SK-N-SH treated with all-trans-retinoic acid at 6 μM for 48 hours (cell line): Measurements from ENCODE around the gene DHRS13.

Experiments used
- ATAC-seq: fragments of 200-7000 bp; cut with Tn5 transposase; 3 replicates; pipeline ENCODE4 v1.9.1; 2020; ENCODE audit warnings: mild to moderate bottlenecking, moderate library complexity
- ARNTL ChIP-seq: fragments of 450-650 bp; formaldehyde crosslinking; IDR thresholded peaks from 2 replicates; pipeline ENCODE4 v1.5.0; 2020; ENCODE audit warnings: low read depth, mild to moderate bottlenecking, moderate library complexity, borderline replicate concordance
- BACH2 ChIP-seq: fragments of 250-450 bp; sonication (Bioruptor Pico); IDR thresholded peaks from 2 replicates; pipeline ENCODE4 v1.9.0; 2021; ENCODE audit warnings: mild to moderate bottlenecking, borderline replicate concordance
- CSDC2 ChIP-seq: fragments of 250-450 bp; sonication (Bioruptor Pico); IDR thresholded peaks from 2 replicates; pipeline ENCODE4 v1.5.0; 2020; ENCODE audit warnings: mild to moderate bottlenecking, moderate library complexity
- ESRRG ChIP-seq: fragments of 250-450 bp; sonication (Bioruptor Pico); IDR thresholded peaks from 2 replicates; pipeline ENCODE4 v1.6.1; 2021; ENCODE audit warnings: mild to moderate bottlenecking
- GLIS3 ChIP-seq: fragments of 250-450 bp; sonication (Bioruptor Pico); IDR thresholded peaks from 2 replicates; pipeline ENCODE4 v1.5.0; 2020; ENCODE audit warnings: mild to moderate bottlenecking, moderate library complexity
- ISL1 ChIP-seq: fragments of 250-450 bp; sonication (Bioruptor Pico); IDR thresholded peaks from 2 replicates; pipeline ENCODE4 v2.1.2; 2022; ENCODE audit warnings: mild to moderate bottlenecking, moderate library complexity
- OSR1 ChIP-seq: fragments of 250-450 bp; sonication (Bioruptor Pico); IDR thresholded peaks from 2 replicates; pipeline ENCODE4 v1.8.0; 2022; ENCODE audit warnings: moderate library complexity, mild to moderate bottlenecking, inconsistent platforms
- PPARA ChIP-seq: fragments of 250-450 bp; sonication (Bioruptor Pico); IDR thresholded peaks from 2 replicates; pipeline ENCODE4 v1.5.0; 2020; ENCODE audit warnings: mild to moderate bottlenecking, borderline replicate concordance
- RARB ChIP-seq: fragments of 250-450 bp; sonication (Bioruptor Pico); IDR thresholded peaks from 2 replicates; pipeline ENCODE4 v1.8.0; 2021; ENCODE audit warnings: mild to moderate bottlenecking, moderate library complexity
- SNAI2 ChIP-seq: fragments of 250-450 bp; sonication (Bioruptor Pico); IDR thresholded peaks from 2 replicates; pipeline ENCODE4 v1.5.0; 2020; ENCODE audit warnings: mild to moderate bottlenecking, moderate library complexity
- TCF4 ChIP-seq: fragments of 250-450 bp; sonication (Bioruptor Pico); IDR thresholded peaks from 2 replicates; pipeline ENCODE4 v1.8.0; 2021; ENCODE audit warnings: mild to moderate bottlenecking, moderate library complexity, borderline replicate concordance
- TOX ChIP-seq: fragments of 250-450 bp; sonication (Bioruptor Pico); IDR thresholded peaks from 2 replicates; pipeline ENCODE4 v1.8.0; 2021; ENCODE audit warnings: mild to moderate bottlenecking, moderate library complexity, borderline replicate concordance
- ZC3H10 ChIP-seq: fragments of 250-450 bp; sonication (Bioruptor Pico); IDR thresholded peaks from 2 replicates; pipeline ENCODE4 v1.5.1; 2021; ENCODE audit warnings: mild to moderate bottlenecking, moderate library complexity
- ZFP3 ChIP-seq: fragments of 250-450 bp; sonication (Bioruptor Pico); IDR thresholded peaks from 2 replicates; pipeline ENCODE4 v1.5.0; 2020; ENCODE audit warnings: mild to moderate bottlenecking, moderate library complexity
- ZFP30 ChIP-seq: fragments of 450-650 bp; formaldehyde crosslinking; IDR thresholded peaks from 2 replicates; pipeline ENCODE4 v1.5.0; 2022; ENCODE audit warnings: mild to moderate bottlenecking, moderate library complexity
- ZNF565 ChIP-seq: fragments of 450-650 bp; formaldehyde crosslinking; conservative IDR thresholded peaks from 2 replicates; pipeline ENCODE4 v1.5.0; 2020; ENCODE audit warnings: low read depth, mild to moderate bottlenecking, moderate library complexity
- ZNF70 ChIP-seq: fragments of 450-650 bp; formaldehyde crosslinking; IDR thresholded peaks from 2 replicates; pipeline ENCODE4 v1.5.0; 2020; ENCODE audit warnings: mild to moderate bottlenecking, moderate library complexity
- ZNF8 ChIP-seq: fragments of 450-650 bp; formaldehyde crosslinking; IDR thresholded peaks from 2 replicates; pipeline ENCODE4 v1.5.0; 2020; ENCODE audit warnings: mild to moderate bottlenecking, moderate library complexity
- TF ChIP-seq, protein P1 (sequence below): fragments of 250-450 bp; sonication (Bioruptor Pico); IDR thresholded peaks from 2 replicates; pipeline ENCODE4 v1.8.0; 2020; ENCODE audit warnings: mild to moderate bottlenecking, moderate library complexity, borderline replicate concordance
- TF ChIP-seq, protein P2 (sequence below): fragments of 250-450 bp; sonication (Bioruptor Pico); IDR thresholded peaks from 2 replicates; pipeline ENCODE4 v1.5.1; 2021; ENCODE audit warnings: mild to moderate bottlenecking, moderate library complexity
- TF ChIP-seq, protein P3 (sequence below): fragments of 250-450 bp; sonication (Bioruptor Pico); IDR thresholded peaks from 2 replicates; pipeline ENCODE4 v1.5.0; 2020; ENCODE audit warnings: mild to moderate bottlenecking, moderate library complexity
- TF ChIP-seq, protein P4 (sequence below): fragments of 250-450 bp; sonication (Bioruptor Pico); IDR thresholded peaks from 2 replicates; pipeline ENCODE4 v1.8.0; 2021; ENCODE audit warnings: low read depth, mild to moderate bottlenecking, moderate library complexity, borderline replicate concordance
- TF ChIP-seq, protein P5 (sequence below): fragments of 250-450 bp; sonication (Bioruptor Pico); IDR thresholded peaks from 2 replicates; pipeline ENCODE4 v1.5.1; 2020; ENCODE audit warnings: low read depth, mild to moderate bottlenecking, moderate library complexity

DHRS13 gene

DNA sequence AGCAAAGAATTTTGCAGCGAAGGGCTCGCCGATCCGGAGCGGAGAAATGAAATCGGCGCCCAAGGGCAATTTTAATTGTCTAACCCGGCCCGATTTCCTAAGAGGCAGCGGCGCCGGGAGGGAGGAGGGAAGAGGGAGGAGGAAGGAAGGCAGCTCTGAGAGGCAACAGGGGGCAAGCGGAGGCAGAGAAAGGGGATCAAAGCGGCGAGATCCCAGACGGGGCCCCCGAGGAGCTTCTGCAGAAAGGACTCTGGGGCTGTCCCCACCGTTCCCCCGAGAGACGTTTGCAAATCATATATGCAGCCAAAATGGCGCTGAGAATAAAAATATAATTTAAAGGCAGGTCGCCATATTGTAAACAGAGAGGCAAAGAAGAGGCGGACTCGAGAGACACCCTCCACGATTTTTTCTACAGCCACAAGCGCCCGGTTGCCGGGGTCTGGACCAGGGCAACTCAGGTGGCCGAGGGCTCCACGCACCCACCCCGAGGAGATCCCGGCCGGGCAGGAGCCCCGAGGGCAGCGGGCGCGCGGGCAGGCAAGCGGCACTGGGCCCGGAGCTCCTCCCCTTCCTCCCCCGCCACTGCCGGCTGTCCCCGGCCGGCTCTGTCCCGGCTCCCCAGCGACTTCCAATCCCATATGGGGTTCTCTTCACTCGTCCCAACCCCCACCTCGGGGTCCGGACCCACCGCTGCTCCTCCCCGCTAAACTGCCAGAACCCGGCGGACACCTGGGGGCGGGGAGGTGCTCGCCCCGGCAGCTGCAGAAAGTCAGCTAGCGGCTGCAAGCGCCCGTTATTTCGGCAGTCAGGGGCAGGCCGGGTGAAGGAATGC, 46.5 kb upstream of the DHRS13 start (continued):
- TF ChIP-seq ZNF565: no peak
- TF ChIP-seq ZNF8 (CRISPR knock-in tag): no peak
- no peak for TF ChIP-seq CSDC2
- no peak for TF ChIP-seq TCF4
- TF ChIP-seq TOX (CRISPR knock-in tag): no peak
- TF ChIP-seq ZNF70 (CRISPR knock-in tag): no peak
- no peak for TF ChIP-seq ZFP3

DNA sequence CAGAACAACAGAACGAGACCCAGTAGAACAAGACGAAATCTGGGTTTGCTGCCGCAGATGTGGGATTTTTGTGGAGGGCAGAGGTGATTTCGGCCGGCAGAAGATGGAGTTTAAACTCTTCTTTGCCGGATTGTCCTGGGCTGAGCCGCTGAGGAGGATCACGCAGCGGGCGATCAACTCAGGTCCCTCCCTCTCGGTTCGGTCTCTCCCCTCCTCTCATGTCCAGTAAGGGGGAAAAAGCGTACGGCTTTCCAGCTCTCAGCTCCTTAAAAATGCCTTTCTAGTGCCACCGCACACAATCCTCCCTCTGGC, 46.0 kb upstream of the DHRS13 start:
- no peak for ATAC-seq
- TF ChIP-seq, protein P1, sequence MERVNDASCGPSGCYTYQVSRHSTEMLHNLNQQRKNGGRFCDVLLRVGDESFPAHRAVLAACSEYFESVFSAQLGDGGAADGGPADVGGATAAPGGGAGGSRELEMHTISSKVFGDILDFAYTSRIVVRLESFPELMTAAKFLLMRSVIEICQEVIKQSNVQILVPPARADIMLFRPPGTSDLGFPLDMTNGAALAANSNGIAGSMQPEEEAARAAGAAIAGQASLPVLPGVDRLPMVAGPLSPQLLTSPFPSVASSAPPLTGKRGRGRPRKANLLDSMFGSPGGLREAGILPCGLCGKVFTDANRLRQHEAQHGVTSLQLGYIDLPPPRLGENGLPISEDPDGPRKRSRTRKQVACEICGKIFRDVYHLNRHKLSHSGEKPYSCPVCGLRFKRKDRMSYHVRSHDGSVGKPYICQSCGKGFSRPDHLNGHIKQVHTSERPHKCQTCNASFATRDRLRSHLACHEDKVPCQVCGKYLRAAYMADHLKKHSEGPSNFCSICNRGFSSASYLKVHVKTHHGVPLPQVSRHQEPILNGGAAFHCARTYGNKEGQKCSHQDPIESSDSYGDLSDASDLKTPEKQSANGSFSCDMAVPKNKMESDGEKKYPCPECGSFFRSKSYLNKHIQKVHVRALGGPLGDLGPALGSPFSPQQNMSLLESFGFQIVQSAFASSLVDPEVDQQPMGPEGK (CRISPR knock-in tag): no peak
- TF ChIP-seq ESRRG (CRISPR knock-in tag): no peak
- TF ChIP-seq ZFP3: no peak
- TF ChIP-seq, protein P2, sequence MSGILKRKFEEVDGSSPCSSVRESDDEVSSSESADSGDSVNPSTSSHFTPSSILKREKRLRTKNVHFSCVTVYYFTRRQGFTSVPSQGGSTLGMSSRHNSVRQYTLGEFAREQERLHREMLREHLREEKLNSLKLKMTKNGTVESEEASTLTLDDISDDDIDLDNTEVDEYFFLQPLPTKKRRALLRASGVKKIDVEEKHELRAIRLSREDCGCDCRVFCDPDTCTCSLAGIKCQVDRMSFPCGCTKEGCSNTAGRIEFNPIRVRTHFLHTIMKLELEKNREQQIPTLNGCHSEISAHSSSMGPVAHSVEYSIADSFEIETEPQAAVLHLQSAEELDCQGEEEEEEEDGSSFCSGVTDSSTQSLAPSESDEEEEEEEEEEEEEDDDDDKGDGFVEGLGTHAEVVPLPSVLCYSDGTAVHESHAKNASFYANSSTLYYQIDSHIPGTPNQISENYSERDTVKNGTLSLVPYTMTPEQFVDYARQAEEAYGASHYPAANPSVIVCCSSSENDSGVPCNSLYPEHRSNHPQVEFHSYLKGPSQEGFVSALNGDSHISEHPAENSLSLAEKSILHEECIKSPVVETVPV (CRISPR knock-in tag): no peak
- TF ChIP-seq ZC3H10 (CRISPR knock-in tag): no peak
- TF ChIP-seq CSDC2: no peak
- TF ChIP-seq RARB (CRISPR knock-in tag): no peak
- TF ChIP-seq ZNF565: no peak
- TF ChIP-seq, protein P3, sequence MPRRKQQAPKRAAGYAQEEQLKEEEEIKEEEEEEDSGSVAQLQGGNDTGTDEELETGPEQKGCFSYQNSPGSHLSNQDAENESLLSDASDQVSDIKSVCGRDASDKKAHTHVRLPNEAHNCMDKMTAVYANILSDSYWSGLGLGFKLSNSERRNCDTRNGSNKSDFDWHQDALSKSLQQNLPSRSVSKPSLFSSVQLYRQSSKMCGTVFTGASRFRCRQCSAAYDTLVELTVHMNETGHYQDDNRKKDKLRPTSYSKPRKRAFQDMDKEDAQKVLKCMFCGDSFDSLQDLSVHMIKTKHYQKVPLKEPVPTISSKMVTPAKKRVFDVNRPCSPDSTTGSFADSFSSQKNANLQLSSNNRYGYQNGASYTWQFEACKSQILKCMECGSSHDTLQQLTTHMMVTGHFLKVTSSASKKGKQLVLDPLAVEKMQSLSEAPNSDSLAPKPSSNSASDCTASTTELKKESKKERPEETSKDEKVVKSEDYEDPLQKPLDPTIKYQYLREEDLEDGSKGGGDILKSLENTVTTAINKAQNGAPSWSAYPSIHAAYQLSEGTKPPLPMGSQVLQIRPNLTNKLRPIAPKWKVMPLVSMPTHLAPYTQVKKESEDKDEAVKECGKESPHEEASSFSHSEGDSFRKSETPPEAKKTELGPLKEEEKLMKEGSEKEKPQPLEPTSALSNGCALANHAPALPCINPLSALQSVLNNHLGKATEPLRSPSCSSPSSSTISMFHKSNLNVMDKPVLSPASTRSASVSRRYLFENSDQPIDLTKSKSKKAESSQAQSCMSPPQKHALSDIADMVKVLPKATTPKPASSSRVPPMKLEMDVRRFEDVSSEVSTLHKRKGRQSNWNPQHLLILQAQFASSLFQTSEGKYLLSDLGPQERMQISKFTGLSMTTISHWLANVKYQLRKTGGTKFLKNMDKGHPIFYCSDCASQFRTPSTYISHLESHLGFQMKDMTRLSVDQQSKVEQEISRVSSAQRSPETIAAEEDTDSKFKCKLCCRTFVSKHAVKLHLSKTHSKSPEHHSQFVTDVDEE (CRISPR knock-in tag): no peak
- TF ChIP-seq ZFP30 (CRISPR knock-in tag): no peak
- no peak for TF ChIP-seq BACH2 (CRISPR knock-in tag)
- no peak for TF ChIP-seq TOX (CRISPR knock-in tag)
- no peak for TF ChIP-seq ARNTL (CRISPR knock-in tag)
- TF ChIP-seq, protein P4, sequence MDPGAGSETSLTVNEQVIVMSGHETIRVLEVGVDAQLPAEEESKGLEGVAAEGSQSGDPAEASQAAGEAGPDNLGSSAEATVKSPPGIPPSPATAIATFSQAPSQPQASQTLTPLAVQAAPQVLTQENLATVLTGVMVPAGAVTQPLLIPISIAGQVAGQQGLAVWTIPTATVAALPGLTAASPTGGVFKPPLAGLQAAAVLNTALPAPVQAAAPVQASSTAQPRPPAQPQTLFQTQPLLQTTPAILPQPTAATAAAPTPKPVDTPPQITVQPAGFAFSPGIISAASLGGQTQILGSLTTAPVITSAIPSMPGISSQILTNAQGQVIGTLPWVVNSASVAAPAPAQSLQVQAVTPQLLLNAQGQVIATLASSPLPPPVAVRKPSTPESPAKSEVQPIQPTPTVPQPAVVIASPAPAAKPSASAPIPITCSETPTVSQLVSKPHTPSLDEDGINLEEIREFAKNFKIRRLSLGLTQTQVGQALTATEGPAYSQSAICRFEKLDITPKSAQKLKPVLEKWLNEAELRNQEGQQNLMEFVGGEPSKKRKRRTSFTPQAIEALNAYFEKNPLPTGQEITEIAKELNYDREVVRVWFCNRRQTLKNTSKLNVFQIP (CRISPR knock-in tag): no peak
- TF ChIP-seq SNAI2 (CRISPR knock-in tag): no peak
- TF ChIP-seq, protein P5, sequence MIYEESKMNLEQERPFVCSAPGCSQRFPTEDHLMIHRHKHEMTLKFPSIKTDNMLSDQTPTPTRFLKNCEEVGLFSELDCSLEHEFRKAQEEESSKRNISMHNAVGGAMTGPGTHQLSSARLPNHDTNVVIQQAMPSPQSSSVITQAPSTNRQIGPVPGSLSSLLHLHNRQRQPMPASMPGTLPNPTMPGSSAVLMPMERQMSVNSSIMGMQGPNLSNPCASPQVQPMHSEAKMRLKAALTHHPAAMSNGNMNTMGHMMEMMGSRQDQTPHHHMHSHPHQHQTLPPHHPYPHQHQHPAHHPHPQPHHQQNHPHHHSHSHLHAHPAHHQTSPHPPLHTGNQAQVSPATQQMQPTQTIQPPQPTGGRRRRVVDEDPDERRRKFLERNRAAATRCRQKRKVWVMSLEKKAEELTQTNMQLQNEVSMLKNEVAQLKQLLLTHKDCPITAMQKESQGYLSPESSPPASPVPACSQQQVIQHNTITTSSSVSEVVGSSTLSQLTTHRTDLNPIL (CRISPR knock-in tag): no peak
- no peak for TF ChIP-seq GLIS3 (CRISPR knock-in tag)
- no peak for TF ChIP-seq PPARA (CRISPR knock-in tag)

DNA sequence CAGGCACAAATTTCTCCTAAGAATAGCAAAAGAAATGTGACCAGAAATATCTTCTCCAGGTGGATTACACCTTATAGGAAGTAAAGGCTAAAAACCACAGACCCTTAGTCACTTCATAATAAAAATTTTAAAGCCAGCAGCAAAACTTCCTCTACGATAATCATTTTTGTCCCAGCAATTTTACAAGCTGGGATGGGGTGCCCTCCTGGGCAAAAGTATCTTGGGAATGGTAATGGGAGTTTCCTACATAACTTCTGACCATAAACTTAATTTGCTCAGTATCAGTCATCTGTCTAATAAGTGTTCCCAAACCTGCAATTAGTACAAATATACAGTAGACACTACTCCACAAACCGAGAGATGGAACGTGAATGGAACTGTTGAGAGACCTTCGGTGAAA, 45.5 kb upstream of the DHRS13 start:
- no peak for ATAC-seq
- TF ChIP-seq SNAI2 (CRISPR knock-in tag): no peak
- TF ChIP-seq ZFP3: no peak
- TF ChIP-seq PPARA (CRISPR knock-in tag): no peak
- no peak for TF ChIP-seq RARB (CRISPR knock-in tag)
- no peak for TF ChIP-seq CSDC2
- no peak for TF ChIP-seq ISL1 (CRISPR knock-in tag)
- TF ChIP-seq, protein P1 (CRISPR knock-in tag): no peak
- no peak for TF ChIP-seq BACH2 (CRISPR knock-in tag)
- TF ChIP-seq ARNTL (CRISPR knock-in tag): no peak
- TF ChIP-seq OSR1: no peak
- TF ChIP-seq, protein P2 (CRISPR knock-in tag): no peak
- TF ChIP-seq ZFP30 (CRISPR knock-in tag): no peak
- no peak for TF ChIP-seq ZNF70 (CRISPR knock-in tag)
- no peak for TF ChIP-seq ESRRG (CRISPR knock-in tag)
- TF ChIP-seq ZC3H10 (CRISPR knock-in tag): no peak
- no peak for TF ChIP-seq TOX (CRISPR knock-in tag)
